ENCODE data around the gene RGL2. TPM values are rescaled to one million over a fixed set of nuclear protein-coding genes. Genes with fewer than 3 reads are reported as not detected.

RGL2 gene
- total RNA-seq, 2 donors from 2014 or later: 98.7 to 107 TPM

DNA sequence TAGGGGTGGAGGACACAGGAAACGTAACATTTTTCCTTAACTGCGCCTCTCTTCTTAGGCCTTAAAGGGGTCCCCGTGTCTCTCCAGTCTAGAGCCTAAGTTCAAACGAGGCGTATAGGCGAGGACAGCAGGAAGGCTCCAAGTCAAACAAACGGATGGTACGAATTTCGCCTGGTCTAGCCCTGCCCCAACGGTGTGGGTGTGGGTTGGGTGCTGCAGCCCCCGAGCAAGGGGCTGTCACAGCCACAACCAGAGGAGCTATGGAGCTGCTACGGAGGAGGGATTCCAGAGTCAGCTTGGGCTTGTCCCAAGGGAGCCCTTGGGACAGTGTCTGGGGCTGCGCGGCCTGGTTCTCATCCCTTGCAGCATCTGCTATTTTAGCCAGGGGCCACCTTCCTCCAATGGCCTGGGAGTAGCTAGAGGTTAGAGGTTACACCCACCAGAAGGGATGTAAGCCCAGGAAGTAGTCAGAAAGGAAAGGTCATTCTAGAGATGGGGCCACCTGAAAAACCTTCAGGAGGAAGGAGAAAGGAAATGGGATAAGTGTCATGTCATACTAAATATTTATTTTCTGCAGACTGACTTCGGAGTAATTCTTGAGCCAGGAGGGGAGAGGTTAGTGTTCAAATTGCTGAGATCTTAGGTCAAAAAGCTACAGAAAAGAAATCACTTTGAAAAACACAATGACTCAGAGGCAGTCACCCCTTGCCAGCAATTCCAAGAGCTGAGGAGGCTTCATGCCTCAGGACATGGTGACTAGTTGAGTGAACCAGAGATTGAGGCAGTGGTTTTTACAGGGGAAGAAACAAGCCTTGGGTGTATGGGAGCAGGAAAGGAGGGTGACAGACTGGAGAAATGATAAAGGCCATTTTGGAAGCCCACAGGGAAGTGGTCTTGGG, 48.8 kb downstream of the RGL2 start:
- no peaks in the 10 kb centered on the region for H3K4me1 ChIP-seq (replicated peaks)
- no peak for DNase-seq (ENCODE audit: low spot score)
- intact Hi-C loops (cut with DNase I): loop anchor here (2.0 to 10.0 kb wide), 3 partner anchors 49 to 235 kb away; partner anchors contain the start of genes RXRB and SLC39A7
- peak overlapping the region; percentile 88 to 91 for H3K27ac ChIP-seq
- WGBS: 10% methylated on average over 15 of the region's 15 CpGs
- TF ChIP-seq, protein P1, sequence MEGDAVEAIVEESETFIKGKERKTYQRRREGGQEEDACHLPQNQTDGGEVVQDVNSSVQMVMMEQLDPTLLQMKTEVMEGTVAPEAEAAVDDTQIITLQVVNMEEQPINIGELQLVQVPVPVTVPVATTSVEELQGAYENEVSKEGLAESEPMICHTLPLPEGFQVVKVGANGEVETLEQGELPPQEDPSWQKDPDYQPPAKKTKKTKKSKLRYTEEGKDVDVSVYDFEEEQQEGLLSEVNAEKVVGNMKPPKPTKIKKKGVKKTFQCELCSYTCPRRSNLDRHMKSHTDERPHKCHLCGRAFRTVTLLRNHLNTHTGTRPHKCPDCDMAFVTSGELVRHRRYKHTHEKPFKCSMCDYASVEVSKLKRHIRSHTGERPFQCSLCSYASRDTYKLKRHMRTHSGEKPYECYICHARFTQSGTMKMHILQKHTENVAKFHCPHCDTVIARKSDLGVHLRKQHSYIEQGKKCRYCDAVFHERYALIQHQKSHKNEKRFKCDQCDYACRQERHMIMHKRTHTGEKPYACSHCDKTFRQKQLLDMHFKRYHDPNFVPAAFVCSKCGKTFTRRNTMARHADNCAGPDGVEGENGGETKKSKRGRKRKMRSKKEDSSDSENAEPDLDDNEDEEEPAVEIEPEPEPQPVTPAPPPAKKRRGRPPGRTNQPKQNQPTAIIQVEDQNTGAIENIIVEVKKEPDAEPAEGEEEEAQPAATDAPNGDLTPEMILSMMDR (IDR thresholded peaks at IDR 0.05): no peak
- TF ChIP-seq POLR2AphosphoS5 (IDR thresholded peaks at IDR 0.05) (no peak), POLR2A (IDR thresholded peaks at IDR 0.05) (no peak)
- peak overlapping the region; percentile 41 to 44 for H3K4me3 ChIP-seq
- H3K36me3 ChIP-seq: no peaks in the 10 kb centered on the region
- no peaks in the 10 kb centered on the region for H3K9me3 ChIP-seq
- H3K27me3 ChIP-seq (replicated peaks; ENCODE audit: insufficient read depth): no peaks in the 10 kb centered on the region

DNA sequence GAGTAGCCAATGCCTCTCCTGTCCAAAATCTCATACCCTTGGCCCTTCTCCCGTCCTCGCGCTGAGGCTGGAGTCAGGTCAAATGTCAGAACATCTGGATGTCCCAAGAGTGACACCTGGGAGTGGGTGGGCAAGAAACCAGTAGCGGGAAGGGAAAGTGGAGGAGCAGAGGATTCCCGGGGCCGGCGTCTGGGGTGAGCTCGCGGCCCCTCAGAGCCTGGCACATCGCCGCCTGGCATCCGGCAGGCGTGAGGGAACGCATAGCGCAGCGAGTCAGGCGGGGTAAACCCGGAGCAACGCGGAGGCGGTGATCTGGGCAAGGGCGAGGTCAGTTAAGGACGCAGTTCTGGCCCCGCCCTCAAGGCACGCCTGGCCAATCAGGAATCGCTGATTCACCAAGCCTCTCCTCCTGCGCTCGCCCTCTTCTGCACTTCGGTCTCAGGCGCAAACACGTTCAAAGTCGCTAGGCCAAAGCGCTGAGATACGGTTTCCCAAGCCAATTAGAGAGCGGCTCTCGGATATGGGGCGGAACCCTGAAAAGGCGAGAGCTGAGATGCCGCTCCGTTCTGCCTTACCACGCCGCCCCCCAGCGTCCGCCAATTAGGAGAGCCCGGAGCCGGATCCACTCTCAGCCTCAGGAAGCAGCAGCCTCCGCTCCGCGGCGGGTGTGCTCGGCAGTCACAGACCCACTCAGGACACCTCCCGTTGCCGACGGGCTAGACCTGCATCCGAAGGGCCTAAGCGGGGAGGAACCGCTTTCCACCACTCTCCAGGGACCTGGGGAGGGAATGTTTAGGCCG, 49.6 kb downstream of the RGL2 start:
- peak; percentile 98 for DNase-seq (ENCODE audit: low spot score)
- Histone ChIP-seq H3K27me3 (replicated peaks; ENCODE audit: insufficient read depth) (no peaks in the 10 kb centered on the region), H3K27ac (peak overlapping the region; percentile 88 to 91), H3K36me3 (no peaks in the 10 kb centered on the region), H3K4me1 (replicated peaks) (no peaks in the 10 kb centered on the region), H3K4me3 (peak overlapping the region; percentile 41 to 44), H3K9me3 (no peaks in the 10 kb centered on the region)
- TF ChIP-seq, protein P1 (IDR thresholded peaks at IDR 0.05): peak in 2 of 4 experiments; percentile 31 to 56
- TF ChIP-seq POLR2A (IDR thresholded peaks at IDR 0.05) (peak; percentile 78), POLR2AphosphoS5 (IDR thresholded peaks at IDR 0.05) (peak; percentile 98)
- intact Hi-C loops (cut with DNase I): loop anchor here (1.0 to 10.0 kb wide), 4 partner anchors 48 to 234 kb away; partner anchors contain the start of genes RXRB and SLC39A7
- whole genome bisulfite sequencing: 1% methylated on average over 39 of the region's 58 CpGs

DNA sequence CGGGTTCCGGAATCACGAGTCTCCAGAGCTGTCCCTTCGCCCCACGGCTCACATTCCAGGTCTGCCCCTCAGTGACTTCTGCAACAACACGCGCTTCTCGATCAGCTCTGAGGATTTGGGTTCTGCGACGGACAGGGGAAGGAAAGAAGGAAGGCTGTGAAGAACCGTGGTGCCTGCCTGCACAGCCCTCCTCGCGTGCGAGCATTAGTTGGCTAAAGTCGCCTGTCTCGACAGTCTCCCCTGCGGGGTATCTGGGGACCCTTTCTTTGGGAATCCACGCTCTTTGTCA, 50.2 kb downstream of the RGL2 start:
- 0% methylated on average over 18 of the region's 18 CpGs for WGBS
- intact Hi-C loops (cut with DNase I): loop anchor here (1.0 to 10.0 kb wide), 4 partner anchors 48 to 234 kb away; partner anchors contain the start of genes RXRB and SLC39A7
- no peak for DNase-seq (ENCODE audit: low spot score)

DNA sequence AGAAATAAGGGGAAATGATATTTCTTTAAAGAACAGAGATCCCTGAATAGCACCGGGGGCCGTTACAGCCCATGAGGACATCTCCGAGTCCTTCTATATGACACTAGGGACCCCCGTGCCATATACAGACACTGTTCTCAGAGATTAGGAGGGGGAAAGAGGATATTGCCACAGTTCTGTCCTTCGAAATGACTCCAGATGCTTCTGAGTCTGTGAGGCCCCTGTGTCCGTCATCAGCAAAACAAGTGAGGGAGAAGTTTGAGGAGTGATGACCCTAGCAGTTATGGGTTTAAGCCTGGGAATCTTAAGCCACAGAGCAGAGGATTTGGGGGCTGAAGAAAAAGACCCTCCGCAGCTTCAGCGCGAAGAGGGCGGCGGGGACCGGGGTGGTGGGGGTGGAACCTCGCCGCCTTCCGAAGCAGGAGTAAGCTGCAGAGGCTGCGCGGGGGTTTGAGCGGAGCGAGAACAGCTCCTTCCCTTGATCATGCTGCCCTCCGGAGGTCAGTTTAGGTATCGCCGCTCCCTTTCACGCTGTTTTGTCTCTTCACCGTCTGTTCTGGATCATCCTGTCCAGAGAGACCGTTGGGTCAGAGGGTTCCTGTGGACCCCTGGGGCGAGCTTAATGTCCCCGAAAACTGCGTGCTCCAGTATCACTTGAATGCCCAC, 50.6 kb downstream of the RGL2 start:
- Histone ChIP-seq H3K4me3 (peak overlapping the region; percentile 41 to 44), H3K9me3 (no peaks in the 10 kb centered on the region), H3K36me3 (no peaks in the 10 kb centered on the region), H3K4me1 (replicated peaks) (no peaks in the 10 kb centered on the region), H3K27ac (peak overlapping the region; percentile 88 to 91), H3K27me3 (replicated peaks; ENCODE audit: insufficient read depth) (no peaks in the 10 kb centered on the region)
- peak; percentile 88 for DNase-seq (ENCODE audit: low spot score)
- 1% methylated on average over 28 of the region's 28 CpGs for WGBS
- TF ChIP-seq, protein P1 (IDR thresholded peaks at IDR 0.05): peak; percentile 89 to 98 (median 94)
- TF ChIP-seq POLR2AphosphoS5 (IDR thresholded peaks at IDR 0.05): peak; percentile 71
- no peak for TF ChIP-seq POLR2A (IDR thresholded peaks at IDR 0.05)
- intact Hi-C loops (cut with DNase I): loop anchor here (1.0 to 10.0 kb wide), 4 partner anchors 47 to 233 kb away; partner anchors contain the start of genes RXRB and SLC39A7

More for the DNA sequence above, 50.2 kb downstream of the RGL2 start:
- Histone ChIP-seq H3K27ac (peak overlapping the region; percentile 88 to 91), H3K4me1 (replicated peaks) (no peaks in the 10 kb centered on the region), H3K4me3 (peak overlapping the region; percentile 41 to 44), H3K27me3 (replicated peaks; ENCODE audit: insufficient read depth) (no peaks in the 10 kb centered on the region), H3K36me3 (no peaks in the 10 kb centered on the region), H3K9me3 (no peaks in the 10 kb centered on the region)
- TF ChIP-seq POLR2A (IDR thresholded peaks at IDR 0.05) (no peak), POLR2AphosphoS5 (IDR thresholded peaks at IDR 0.05) (no peak)
- TF ChIP-seq, protein P1 (IDR thresholded peaks at IDR 0.05): no peak
